Stimulated activated CD8-positive, alpha-beta memory T cell treated with anti-CD3 and anti-CD28 coated beads, Interleukin-4, amount 100 ng/mL, for 1 hour (primary cell): ENCODE results near the gene HMCES.
A peak's percentile ranks its signal among the peaks of the same experiment; 100 is the strongest.

Experiments
- DNase-seq, 2 donors: peaks; one replicate each; pipeline ENCODE4 v3.0.0-alpha.2; 2020; ENCODE audit warnings: low read depth in 2 of 2, low spot score in 1 of 2

HMCES gene, protein sequence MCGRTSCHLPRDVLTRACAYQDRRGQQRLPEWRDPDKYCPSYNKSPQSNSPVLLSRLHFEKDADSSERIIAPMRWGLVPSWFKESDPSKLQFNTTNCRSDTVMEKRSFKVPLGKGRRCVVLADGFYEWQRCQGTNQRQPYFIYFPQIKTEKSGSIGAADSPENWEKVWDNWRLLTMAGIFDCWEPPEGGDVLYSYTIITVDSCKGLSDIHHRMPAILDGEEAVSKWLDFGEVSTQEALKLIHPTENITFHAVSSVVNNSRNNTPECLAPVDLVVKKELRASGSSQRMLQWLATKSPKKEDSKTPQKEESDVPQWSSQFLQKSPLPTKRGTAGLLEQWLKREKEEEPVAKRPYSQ

DNA sequence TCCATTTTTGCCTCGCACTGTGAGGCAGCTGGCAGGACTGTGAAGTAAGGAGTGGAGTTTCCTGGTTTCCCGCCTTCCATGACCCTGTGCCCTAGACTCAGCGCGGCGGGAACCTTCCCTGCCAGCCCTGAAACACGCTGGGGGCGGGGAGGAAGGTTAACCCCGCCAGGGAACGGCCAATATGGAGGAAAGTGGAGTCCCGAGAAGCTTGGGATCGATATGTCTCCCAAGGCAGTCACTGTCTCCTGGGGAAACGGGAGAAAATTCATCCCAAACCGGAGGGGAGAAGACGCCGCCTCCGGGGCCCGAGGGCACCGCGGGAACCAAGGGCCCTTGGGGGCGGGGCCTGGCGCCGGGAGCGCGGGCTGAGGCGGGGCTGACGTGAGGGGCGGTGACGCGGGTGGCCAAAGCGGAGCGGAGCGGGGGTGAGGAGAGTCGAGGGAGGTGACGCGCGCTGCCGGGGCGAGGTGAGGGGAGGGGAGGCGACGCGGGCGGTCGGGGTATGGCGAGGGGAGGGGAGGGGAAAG is at the start of gene HMCES:
TSS of gene HMCES (plus strand) at position 432 of the 527 bp plus-strand sequence. CDS start 863 bp downstream, outside the sequence.
- DNase-seq, result peak; percentile 87

DNA sequence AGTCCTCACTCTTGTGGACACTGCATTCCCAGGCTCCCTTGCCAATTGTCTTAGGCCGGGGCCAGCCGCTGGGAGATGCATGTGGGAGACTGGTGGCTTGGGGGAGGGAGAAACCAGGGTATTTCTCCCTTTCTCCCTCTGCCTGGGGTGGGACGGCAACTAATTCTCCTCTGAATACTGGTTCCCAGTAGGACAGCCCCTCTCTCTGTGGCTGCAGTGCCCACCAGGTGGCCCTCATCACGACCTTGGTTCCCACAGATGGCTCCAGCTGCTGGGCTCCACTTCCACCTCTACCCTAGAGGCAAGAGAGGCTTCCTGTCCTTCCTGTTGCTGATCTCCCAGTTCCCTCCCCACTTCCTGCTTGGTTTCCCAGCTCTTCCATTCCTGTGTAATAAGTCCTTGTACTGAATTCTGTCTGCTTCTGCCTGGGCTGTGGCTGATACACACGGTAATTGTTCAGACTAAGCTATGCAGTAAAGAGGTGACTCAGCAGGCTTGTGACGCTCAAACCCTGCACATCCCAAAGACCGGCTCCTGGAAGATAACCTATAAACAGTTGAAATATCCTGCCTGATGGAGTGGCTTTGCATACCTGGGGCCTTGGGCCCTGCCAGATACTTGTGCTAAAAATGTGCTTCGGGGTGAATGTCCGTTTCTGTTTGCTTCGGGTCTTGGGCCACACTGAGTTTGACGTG is 49.6 kb upstream of the HMCES start:
- DNase-seq, result no peak

DNA sequence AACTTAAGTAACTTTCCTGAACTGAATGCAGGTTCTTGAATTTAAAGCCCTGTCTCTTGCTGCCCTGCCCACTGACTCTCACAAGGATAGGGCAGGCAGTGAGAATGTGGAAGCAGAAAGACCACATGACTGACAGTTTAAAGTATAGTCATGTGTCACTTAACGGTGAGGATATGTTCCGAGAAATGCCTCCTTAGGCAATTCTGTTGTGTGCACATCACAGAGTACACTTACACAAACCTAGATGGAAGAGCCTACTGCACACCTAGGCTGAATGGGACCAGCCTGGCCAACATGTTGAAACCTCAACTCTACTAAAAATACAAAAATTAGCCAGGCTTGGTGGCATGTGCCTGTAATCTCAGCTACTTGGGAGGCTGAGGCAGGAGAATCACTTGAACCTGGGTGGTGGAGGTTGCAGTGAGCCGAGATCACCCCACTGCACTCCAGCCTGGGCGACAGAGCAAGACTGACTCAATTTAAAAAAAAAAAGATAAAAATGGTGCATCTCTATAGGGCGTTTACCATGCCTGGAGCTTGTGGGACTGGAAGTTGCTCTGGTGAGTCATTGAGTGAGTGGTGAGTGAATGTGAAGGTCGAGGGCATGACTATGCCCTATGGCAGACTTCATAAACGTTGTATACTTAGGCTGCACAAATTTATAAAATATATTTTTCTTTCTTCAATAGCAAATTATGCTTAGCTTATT is 48.2 kb upstream of the HMCES start:
- no peak for DNase-seq

DNA sequence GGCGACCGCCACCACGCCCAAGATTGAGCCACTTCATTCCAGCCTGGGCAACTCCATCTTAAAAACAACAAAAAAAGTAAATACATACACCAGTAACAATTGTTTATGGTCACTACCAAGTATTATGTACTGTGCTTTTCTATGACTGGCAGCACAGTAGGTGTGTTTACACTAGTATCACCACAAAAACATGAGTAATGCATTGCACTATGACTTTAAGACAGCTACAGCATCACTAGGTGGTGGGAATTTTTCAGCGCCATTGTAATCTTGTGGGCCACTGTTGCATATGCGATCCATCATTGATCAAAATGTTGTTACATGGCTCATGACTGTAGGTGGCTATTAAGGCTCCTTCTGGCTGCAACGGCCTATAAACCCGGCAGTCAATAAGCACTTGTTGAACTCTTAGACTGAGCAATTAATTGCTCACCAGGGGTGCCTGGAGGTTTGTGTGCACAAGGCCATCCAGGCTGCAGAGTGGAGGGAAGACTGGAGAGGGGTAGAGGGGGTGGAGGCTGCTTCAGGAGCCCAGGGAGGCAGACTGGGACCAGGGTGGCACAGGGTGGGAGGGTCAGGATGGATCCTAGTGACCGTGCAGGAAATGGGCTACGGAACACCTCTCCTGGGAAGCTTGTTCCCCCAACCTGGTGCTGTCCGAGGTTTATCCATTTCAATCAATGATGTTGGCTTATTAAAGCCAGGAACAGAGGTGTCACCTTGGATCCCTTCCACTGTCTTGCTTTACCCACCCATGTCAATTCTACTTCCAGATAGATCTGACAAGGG is 47.1 kb upstream of the HMCES start:
- no peak for DNase-seq

DNA sequence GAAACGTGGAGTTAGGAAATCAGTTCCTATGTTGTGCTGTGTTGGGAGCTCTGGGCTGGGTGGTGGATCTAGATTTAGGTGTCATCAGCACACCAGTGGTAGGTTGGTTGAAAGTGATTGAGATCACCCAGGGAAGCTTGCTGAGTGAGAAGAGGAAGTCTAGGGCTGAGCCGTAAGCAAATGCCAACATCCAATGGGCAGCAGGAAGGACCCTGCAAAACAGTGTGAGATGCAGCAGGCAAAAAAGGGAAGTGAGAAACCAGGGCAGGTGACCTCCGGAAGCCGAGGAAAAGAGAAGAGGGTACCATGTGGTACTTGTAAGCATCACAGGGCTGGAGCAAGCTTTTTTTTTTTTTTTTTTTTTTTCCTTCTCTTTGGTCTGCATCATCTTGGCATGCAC is 45.1 kb upstream of the HMCES start:
- no peak for DNase-seq

DNA sequence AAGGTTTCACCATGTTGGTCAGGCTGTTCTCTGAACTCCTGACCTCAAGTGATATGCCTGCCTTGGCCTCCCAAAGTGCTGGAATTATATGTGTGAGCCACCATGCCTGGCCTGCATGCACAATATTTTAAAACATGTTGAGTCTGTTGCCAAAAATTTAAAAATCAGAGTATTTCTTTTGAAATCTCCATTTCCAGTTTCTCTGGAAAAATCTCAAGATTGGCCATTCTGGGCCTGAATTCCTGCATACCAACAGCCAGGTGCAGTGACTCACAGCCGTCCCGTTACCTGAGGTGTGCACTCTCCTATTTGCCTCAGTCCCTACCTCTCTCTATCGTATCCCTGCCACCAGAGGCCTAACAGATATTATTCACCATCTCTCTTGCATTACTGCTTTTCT is 44.2 kb upstream of the HMCES start:
- DNase-seq, result no peak

DNA sequence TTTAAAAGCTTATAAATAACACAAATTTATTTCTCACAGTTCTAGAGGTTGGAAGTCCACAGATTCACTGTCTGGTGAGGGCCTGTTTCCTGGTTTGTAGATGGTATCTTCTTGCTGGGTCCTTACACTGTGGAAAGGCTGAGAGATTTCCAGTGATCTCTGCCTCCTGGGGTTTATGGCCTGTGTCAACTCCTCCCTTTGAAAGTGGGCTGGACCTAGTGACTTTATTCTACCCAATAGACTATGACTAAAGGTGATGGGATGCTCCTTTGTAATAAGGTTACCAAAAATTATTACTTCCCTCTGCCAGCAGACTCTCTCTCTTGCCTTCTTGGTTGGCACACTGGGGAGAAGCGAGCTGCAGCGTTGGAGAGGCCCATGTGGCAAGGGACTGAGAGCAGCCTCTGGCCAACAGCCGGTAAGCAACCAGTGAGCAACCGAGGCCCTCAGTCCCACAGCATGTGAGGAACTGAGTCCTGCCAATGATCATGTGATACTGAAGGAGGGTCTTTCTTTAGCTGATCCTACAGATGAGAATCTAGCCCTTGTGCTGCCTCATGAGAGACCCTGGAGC is 43.2 kb upstream of the HMCES start:
- DNase-seq, result no peak

DNA sequence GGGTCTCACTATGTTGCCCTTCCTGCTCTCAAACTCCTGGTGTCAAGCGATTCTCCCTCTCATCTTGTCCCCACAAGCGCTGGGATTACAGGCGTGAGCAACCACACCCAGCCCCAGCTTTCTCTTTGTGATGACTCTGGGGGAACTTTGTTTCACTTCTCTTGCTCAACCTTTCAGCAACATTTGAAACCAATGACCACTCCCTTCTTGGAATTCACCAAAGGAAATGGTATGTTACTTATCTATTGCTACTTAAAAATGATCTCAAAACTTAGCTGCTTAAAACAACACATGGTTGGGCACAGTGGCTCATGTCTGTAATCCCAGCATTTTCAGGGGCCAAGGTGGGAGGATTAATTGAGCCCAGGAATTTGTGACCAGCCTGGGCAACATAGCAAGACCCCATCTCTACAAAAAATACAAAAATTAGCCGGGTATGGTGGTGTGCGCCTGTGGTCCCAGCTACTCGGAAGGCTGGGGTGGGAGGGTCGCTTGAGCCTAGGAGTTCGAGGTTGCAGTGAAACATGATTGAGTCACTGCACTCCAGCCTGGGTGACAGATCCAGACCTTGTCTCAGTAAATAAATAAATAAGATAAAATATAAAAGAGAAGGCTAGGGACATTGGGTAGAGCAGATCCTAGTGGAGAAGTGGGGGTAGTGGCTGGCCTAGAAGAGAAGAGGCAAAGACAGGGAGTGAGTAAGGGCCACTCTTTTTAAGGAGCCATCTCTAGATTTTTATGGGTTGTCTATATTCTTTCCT is 39.5 kb upstream of the HMCES start:
- DNase-seq, result no peak

DNA sequence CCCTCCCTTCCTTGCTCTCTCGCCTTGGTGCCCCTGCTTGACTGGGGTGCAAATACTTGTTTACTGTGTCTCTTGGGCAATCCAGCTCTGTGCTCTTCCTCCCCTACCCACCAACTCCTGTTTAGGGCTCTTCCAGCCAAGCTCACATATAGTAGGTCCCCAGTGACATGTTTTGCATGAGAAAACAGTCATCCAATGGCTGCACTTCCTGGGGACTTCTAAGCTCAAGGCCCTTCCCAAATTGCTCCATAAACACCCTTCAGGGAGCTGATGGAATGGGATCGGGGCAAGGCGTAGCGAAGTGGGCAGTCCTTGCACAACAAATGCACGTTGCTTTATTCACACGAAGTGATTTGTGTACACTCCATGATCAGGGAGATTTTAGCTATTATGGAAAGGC is 38.7 kb upstream of the HMCES start:
- DNase-seq, result no peak

DNA sequence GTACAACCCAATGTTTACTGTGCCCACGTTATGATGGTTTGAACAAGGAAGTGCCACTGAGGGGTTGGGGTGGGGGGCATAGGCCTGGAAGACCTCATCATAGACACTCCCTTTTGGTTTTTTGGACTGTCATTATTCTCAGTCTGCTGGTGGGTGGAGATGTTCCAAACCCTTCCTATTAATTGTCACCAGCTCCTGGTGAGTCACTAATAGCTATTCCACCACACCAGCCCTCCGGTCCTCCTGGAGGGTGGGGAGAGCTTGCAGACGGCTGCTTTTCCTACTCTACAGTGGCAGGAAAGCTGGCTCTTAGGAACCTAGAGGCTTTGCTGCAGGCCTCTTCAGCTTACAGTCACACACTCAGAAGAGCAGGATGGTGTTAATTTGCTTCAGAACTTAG is 38.2 kb upstream of the HMCES start:
- no peak for DNase-seq

DNA sequence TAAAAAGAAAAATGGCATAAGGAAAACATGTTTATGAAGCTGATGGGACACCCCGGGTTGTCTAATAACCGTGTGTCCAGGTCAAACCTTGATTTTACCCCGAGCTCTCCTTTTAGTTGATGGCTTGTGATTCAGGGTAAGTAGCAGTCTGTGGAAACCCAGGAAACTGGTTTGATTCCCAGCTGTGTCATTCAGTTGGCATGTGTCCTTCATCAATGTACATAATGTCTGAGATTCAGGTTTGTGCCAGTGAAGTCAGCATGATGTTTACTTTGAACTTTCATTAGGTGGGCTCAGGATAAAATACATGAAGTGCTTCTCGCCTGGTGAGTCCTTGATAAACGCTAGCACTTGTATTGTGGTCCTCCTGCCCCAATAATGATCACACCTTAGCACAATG is 33.5 kb upstream of the HMCES start:
- DNase-seq, result no peak

DNA sequence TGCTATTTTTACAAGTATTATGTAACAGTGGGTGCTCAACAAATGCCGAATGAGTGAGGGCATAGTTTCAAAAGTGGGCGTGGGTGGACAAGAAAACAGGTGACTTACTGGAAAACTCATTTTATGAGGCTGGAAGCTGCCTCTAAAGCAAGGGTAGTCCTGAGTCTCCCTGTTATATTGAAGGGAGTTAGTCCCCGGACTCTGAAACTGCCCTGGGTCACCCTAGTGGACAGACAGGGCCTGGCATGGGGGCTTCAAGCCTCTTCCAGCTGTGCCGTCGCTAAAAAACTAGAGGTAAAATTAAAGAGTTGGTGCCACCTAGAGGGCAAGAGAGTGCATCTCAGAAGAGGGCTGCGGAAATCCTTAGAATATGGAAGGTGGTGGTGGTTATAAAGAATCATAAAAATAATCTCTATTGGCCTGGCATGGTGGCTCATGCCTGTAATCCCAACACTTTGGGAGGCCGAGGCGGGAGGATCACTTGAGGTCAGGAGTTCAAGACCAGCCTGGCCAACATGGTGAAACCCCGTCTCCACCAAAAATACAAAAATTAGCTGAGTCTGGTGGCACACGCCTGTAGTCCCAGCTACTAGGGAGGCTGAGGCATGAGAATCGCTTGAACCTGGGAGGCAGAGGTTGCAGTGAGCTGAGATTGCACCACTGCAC is 32.9 kb upstream of the HMCES start:
- DNase-seq, result peak; percentile 17 to 38

DNA sequence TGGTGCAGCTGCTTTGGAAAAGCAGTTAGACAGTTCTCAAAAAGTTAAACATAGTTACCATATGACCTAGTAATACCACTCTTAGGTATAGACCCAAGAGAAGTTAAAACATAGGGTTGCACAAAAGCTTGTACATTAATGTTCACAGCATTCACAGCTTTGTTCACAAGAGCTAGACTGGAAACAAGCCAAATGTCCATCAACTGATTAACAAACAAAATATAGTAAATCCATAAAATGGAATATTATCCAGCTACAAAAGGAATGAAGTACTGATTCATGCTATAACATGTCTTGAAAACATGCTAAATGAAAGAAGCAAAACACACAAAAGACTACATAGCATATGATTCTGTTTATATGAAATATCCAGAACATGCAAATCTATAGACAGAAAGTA is 32.0 kb upstream of the HMCES start:
- no peak for DNase-seq

DNA sequence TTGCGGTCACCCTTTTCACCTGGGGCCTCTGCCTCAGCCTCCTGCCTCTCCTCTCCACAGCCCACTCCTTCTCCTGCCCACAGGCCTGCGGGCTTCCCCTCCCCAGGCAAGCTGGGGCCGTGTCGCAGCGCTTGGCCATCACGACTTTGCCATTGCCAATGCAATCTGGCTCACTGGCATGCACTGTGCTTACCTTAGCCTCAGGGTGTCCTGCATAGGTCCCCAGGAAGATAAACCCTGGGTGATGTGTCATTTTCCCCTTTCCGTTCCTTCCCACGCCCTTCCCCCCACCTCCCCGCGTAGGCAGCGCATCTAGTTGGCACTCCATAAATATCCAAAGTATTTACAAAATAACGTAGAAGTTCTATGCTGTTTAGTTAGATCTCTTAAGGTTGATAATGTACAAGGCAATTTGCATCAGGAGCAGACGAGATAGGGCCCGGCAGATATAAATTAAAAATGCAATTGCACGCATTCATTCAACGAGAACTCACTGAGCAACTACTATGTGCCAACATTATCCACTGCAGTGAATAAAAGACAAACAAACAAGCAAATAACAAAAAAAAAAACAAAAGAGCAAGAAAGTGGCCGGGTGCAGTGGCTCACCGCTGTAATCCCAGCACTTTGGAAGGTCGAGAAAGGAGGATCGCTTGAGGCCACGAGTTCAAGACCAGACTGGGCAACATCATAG is 30.2 kb upstream of the HMCES start:
- no peak for DNase-seq

DNA sequence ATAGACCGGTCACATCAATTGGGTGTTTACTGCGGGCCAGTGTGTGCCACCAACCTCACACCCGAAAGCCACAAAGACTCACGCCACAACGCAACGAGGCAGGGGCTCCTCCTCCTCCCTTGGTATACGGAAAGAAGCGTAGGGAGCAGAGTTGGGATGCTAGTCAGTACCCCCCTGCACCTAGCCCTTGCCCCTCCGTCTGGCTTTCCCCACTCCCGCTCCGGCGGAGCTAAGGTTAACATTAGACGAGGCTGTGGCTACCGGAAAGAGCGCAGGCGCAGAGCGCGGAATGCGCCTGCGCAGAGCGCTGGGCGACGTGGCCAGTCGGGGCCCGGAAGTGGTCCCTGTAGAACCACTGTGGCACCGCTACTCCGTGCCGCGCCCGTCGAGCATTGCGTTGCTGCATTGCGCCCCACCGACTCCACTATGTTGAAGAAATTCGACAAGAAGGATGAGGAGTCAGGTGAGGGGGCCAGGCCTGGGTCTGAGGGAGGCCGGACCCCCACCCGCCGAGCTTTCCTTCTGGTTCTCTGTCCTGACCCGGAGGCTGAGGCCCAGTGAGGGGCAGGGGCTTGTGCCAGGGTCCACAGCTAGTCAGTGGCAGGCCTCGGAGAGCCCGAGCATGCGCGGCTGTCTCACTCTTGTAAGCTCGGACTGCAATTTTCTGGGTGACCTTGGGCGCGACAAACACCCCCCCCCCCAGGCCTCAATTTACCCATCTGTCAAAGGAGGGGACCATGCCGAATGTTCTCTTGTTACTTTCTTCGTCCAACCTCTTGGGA is 29.2 kb upstream of the HMCES start, which contains the start of gene COPG1:
TSS of gene COPG1 (plus strand) at position 323 of the 782 bp plus-strand sequence. CDS start at position 427, 104 bp downstream.
- DNase-seq, result peak; percentile 65 to 70

DNA sequence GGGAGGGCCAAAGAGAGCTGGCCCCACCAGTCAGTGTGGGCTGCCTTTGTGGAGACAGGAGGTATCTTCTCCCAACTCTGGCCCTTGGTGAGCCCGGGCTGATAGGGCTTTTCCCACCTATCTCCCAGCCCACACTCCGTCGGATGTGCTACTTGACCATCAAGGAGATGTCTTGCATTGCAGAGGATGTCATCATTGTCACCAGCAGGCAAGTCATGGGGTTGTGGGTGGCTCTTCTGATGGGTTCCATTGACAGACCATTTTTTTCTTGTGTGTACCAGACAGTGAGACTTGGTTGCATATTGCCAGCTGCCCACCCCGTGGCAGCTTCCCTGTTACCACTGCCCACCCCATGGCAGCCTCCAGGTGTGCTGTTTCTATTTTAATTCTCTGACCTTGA is 25.9 kb upstream of the HMCES start:
- no peak for DNase-seq

DNA sequence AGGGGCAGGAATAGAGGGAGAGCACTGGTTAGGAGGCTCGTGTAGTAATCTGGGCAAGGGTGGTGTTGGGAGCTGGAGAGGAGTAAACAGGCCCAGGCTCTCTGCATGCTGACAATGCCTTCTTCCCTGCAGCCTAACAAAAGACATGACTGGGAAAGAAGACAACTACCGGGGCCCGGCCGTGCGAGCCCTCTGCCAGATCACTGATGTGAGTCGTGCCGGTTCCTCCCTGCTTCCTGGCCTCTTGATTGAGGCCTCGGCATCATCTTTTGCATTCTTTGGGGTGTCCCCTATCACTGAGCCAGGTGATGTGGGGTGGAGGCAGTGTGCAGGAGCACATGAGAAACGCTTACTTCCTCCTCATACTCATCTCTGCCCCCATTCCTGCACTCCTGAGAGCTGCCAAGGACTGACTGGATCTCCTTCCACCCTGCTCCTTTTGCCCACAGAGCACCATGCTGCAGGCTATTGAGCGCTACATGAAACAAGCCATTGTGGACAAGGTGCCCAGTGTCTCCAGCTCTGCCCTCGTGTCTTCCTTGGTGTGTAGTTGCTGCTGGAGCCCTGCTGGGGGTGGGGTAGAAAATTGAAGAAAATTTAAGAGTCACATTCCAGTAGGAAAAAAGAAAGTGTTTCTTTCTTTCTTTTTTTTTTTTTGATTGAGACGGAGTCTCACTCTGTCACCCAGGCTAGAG is 24.0 kb upstream of the HMCES start:
- DNase-seq, result no peak
